HepG2 (cell line): ENCODE measurements around the gene MTRFR.

Experiments
- CREM ChIP-seq, 2 experiments: sonication (generic) in 1 of 2; formaldehyde crosslinking in 1 of 2; IDR thresholded peaks; 2 replicates each; pipeline versions ENCODE4 v1.4.0 to v1.6.1; 2016 to 2020; ENCODE audit warnings: antibody characterized with exemption in 1 of 2, mild to moderate bottlenecking in 1 of 2, missing genetic modification reagents in 1 of 2
- NCOA5 ChIP-seq: sonication (generic); formaldehyde crosslinking; IDR thresholded peaks from 2 replicates; pipeline ENCODE4 v1.4.0; 2020; ENCODE audit warnings: missing genetic modification reagents
- ZNF180 ChIP-seq: sonication (generic); formaldehyde crosslinking; IDR thresholded peaks from 2 replicates; pipeline ENCODE4 v1.4.0; 2020; ENCODE audit warnings: low read depth, missing genetic modification reagents, borderline replicate concordance
- TF ChIP-seq, protein P1 (sequence below): sonication (generic); formaldehyde crosslinking; IDR thresholded peaks from 2 replicates; pipeline ENCODE4 v1.4.0; 2020; ENCODE audit warnings: low read depth, mild to moderate bottlenecking, missing genetic modification reagents
- TF ChIP-seq, protein P2 (sequence below): IDR thresholded peaks from 2 replicates; pipeline ENCODE4 v1.6.1; 2012; ENCODE audit warnings: inconsistent platforms

DNA sequence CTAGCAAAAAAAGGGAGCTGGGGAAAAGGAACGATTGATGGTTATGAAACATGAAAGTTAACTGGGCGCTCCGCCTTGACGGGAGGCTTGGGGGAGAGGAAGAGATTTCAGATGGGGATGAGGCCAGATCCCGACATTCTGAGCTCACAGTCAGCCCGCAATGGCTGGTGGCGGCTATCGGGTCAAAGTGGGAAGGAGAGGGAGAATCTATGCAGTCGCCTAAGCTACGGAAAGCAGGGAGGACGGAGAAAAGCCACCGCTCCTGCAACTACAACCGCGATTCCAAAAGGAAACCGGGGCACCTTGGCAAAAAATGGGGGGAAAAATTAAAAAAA lies 797 bp upstream of the MTRFR start:
- no peak for TF ChIP-seq CREM (IDR thresholded peaks at IDR 0.05)
- no peak for TF ChIP-seq CREM (CRISPR knock-in tag; IDR thresholded peaks at IDR 0.05)
- no peak for TF ChIP-seq ZNF180 (CRISPR knock-in tag)
- TF ChIP-seq, protein P1, sequence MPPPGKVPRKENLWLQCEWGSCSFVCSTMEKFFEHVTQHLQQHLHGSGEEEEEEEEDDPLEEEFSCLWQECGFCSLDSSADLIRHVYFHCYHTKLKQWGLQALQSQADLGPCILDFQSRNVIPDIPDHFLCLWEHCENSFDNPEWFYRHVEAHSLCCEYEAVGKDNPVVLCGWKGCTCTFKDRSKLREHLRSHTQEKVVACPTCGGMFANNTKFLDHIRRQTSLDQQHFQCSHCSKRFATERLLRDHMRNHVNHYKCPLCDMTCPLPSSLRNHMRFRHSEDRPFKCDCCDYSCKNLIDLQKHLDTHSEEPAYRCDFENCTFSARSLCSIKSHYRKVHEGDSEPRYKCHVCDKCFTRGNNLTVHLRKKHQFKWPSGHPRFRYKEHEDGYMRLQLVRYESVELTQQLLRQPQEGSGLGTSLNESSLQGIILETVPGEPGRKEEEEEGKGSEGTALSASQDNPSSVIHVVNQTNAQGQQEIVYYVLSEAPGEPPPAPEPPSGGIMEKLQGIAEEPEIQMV (CRISPR knock-in tag), result no peak
- TF ChIP-seq, protein P2, sequence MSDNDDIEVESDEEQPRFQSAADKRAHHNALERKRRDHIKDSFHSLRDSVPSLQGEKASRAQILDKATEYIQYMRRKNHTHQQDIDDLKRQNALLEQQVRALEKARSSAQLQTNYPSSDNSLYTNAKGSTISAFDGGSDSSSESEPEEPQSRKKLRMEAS, result no peak
- TF ChIP-seq NCOA5 (CRISPR knock-in tag), result no peak
